Heart left ventricle (tissue), 13 donors: ENCODE measurements around the gene AP1S2.

ENCODE experiments used
- CTCF ChIP-seq, 12 donors: fragments of 200-600 bp; sonication (generic) in 4 of 12; IDR thresholded peaks; one replicate each; pipeline versions ENCODE4 v1.5.0 to v1.8.0; 2018 to 2022; ENCODE audit warnings: antibody characterized with exemption in 12 of 12, mild to moderate bottlenecking in 5 of 12
- POLR2A ChIP-seq, 2 donors: fragments of 450-650 bp; IDR thresholded peaks; one replicate each; pipeline ENCODE4 v1.6.1; 2017; ENCODE audit warnings: antibody characterized with exemption in 2 of 2, mild to moderate bottlenecking in 2 of 2, moderate library complexity in 2 of 2
- donor health status: ischemic (EF 13 %, LVEDD 7.1; RV severe dilation, severe dysfunction).
- donor health status: DM: no; HTN: yes; CAD: no.
- donor health status: DM: no; HTN: no; CAD: no.
- donor health status: ischemic (EF 25% LVEDD 6.9; RV normal size, moderate dysfunction).
- donor health status: ischemic (EF 25% LVEDD 5.7; RV mildly dilated, moderate dysfunction).
- donor health status: ischemic (EF 35%, LVEDD 5.7; RV mildly dilated, moderate dysfunction).
- donor health status: nonischemic (EF 11% LVEDD 7.7; RV severe dilation, severe dysfunction).
- donor health status: DM: yes; HTN: yes; CAD: no.
- donor health status: PGD.
- donor health status: ischemic (EF 29% LVEDD 5.4; RV normal size, mild dysfunction).
- donor health status: nonischemic (EF 23%, LVEDD 6.1; RV moderate dilation, normal function).

DNA sequence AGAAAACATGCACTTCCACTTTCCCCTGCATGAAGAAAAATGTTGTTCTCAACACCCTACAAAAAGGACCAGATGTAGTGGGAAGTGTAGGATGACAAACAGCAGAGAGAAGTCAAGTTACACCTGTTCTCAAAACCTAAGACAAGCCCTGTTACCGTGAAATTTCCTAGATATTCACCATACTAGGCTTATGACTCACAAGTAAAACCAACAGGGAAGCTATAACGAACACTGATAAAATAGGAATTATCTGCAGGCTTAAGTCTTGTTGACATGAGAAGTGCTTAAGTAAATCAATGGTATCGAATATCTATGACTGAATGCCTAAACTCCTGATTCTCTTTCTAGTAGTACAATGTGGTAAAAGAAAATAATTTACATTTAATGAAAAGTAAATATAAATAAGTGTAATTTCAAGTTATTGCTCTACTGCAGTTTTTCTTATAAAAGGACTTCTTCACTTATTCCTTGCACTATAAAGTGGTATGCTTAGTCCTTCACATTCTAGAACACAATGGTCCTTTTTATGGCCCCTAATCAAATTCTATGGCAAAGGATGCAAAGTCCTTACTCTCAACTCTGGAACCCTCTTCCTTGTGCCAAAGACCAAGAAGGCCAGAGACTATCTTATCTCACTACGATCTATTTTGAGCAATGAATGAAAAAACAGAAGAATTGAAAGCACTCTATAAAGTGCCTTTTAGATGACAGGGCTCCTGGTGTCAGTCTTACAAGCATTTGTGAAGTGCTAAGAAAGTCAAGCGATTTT, 19.6 kb downstream of the AP1S2 start:
- TF ChIP-seq CTCF (IDR thresholded peaks at IDR 0.05) = no peak
- no peak for TF ChIP-seq POLR2A (IDR thresholded peaks at IDR 0.05)
